Loucy (cell line): ENCODE results near the gene HMGN5.
A peak's percentile ranks its signal among the peaks of the same experiment; 100 is the strongest.

Experiments
- H2AFZ ChIP-seq: fragments of 200-600 bp; sonication (generic); 2 replicates; pipeline ENCODE4 v1.6.0; 2016; ENCODE audit warnings: antibody characterized with exemption, mild to moderate bottlenecking, low read length, moderate library complexity
- H3F3A ChIP-seq: fragments of 200-600 bp; 2 replicates; pipeline ENCODE4 v1.6.0; 2016; ENCODE audit warnings: antibody characterized with exemption, low read depth, mild to moderate bottlenecking
- H3K27me3 ChIP-seq: fragments of 200-600 bp; sonication (generic); 2 replicates; pipeline ENCODE4 v1.6.1; 2014; ENCODE audit warnings: low read length, mild to moderate bottlenecking; ENCODE audit not compliant: insufficient read depth, poor library complexity, severe bottlenecking
- H3K36me3 ChIP-seq: fragments of 200-600 bp; sonication (generic); 2 replicates; pipeline ENCODE4 v1.6.1; 2016; ENCODE audit warnings: low read length; ENCODE audit not compliant: insufficient read depth
- H3K4me1 ChIP-seq: fragments of 200-600 bp; sonication (generic); 2 replicates; pipeline ENCODE4 v1.5.1; 2014; ENCODE audit warnings: low read length, mild to moderate bottlenecking; ENCODE audit not compliant: insufficient read depth, poor library complexity, severe bottlenecking
- H3K4me2 ChIP-seq: fragments of 200-600 bp; sonication (generic); 2 replicates; pipeline ENCODE4 v1.6.0; 2014; ENCODE audit warnings: antibody characterized with exemption, low read length, low read depth, mild to moderate bottlenecking; ENCODE audit not compliant: poor library complexity, severe bottlenecking
- H3K4me3 ChIP-seq: fragments of 200-600 bp; sonication (generic); 2 replicates; pipeline ENCODE4 v1.5.1; 2014; ENCODE audit warnings: low read length, mild to moderate bottlenecking, mixed read lengths; ENCODE audit not compliant: poor library complexity, severe bottlenecking
- H3K79me2 ChIP-seq: fragments of 200-600 bp; sonication (generic); 2 replicates; pipeline ENCODE4 v1.6.1; 2014; ENCODE audit warnings: low read length; ENCODE audit not compliant: insufficient read depth
- H3K9ac ChIP-seq: fragments of 200-600 bp; sonication (generic); 2 replicates; pipeline ENCODE4 v1.6.0; 2014; ENCODE audit warnings: mild to moderate bottlenecking, low read depth, low read length, moderate library complexity; ENCODE audit not compliant: poor library complexity, severe bottlenecking
- H3K9me2 ChIP-seq: fragments of 200-600 bp; sonication (generic); replicated peaks from 2 replicates; pipeline ENCODE4 v1.6.1; 2016; ENCODE audit warnings: low read depth, low read length, mixed read lengths
- H3K9me3 ChIP-seq: fragments of 200-600 bp; sonication (generic); 2 replicates; pipeline ENCODE4 v1.6.1; 2014; ENCODE audit warnings: mild to moderate bottlenecking, antibody characterized with exemption, low read length, low read depth; ENCODE audit not compliant: insufficient read depth
- H4K20me1 ChIP-seq: fragments of 200-600 bp; sonication (generic); 2 replicates; pipeline ENCODE4 v1.6.0; 2014; ENCODE audit warnings: antibody characterized with exemption, low read length, mild to moderate bottlenecking; ENCODE audit not compliant: insufficient read depth, poor library complexity, severe bottlenecking
- CTCF ChIP-seq: fragments of 200-600 bp; sonication (generic); conservative IDR thresholded peaks from 2 replicates; pipeline ENCODE4 v1.5.1; 2014; ENCODE audit warnings: mild to moderate bottlenecking, antibody characterized with exemption, low read length
- EZH2phosphoT487 ChIP-seq: fragments of 200-600 bp; IDR thresholded peaks from 2 replicates; pipeline ENCODE4 v1.6.1; 2018; ENCODE audit warnings: antibody characterized with exemption, mild to moderate bottlenecking, moderate library complexity, borderline replicate concordance

HMGN5 gene

GRCh38 chrX:81215685-81216084 lies 14.0 kb upstream of the HMGN5 start:
- H3K4me2 ChIP-seq, result no peak overlapping the region
- TF ChIP-seq EZH2phosphoT487 (no peak), CTCF (no peak)
- 0 out of 2 replicates have a peak, but pooled peaks cover 9% of the 10 kb centered on the region for H3K79me2 ChIP-seq
- H3K4me3 ChIP-seq, result no peak overlapping the region
- H2AFZ ChIP-seq, result no peak overlapping the region
- H3K4me1 ChIP-seq, result peaks cover 14% of the 10 kb centered on the region
- no peaks in the 10 kb centered on the region for H3K27me3 ChIP-seq
- no peaks in the 10 kb centered on the region for H3K9me3 ChIP-seq
- no peaks in the 10 kb centered on the region for H3F3A ChIP-seq
- H3K9ac ChIP-seq, result no peak overlapping the region
- peaks cover 7% of the 10 kb centered on the region for H4K20me1 ChIP-seq
- H3K36me3 ChIP-seq, result no peaks in the 10 kb centered on the region
- H3K9me2 ChIP-seq, result no peaks in the 10 kb centered on the region

GRCh38 chrX:81208916-81209315 lies 7.2 kb upstream of the HMGN5 start:
- Histone ChIP-seq H4K20me1 (peaks cover 19% of the 10 kb centered on the region), H3K4me3 (no peak overlapping the region), H3K79me2 (peaks cover 55% of the 10 kb centered on the region), H3K36me3 (no peaks in the 10 kb centered on the region), H3K9ac (no peak overlapping the region), H3K4me2 (no peak overlapping the region), H3K27me3 (no peaks in the 10 kb centered on the region), H3K9me2 (no peaks in the 10 kb centered on the region), H3K4me1 (peaks cover 13% of the 10 kb centered on the region), H3F3A (no peaks in the 10 kb centered on the region), H3K9me3 (no peaks in the 10 kb centered on the region), H2AFZ (no peak overlapping the region)
- TF ChIP-seq CTCF (no peak), EZH2phosphoT487 (no peak)

- Histone ChIP-seq H4K20me1 (peaks cover 24% of the 10 kb centered on the region), H2AFZ (no peak overlapping the region), H3K9me2 (no peaks in the 10 kb centered on the region), H3K36me3 (no peaks in the 10 kb centered on the region), H3K9me3 (no peaks in the 10 kb centered on the region), H3K4me2 (peak overlapping the region; percentile 88), H3K4me1 (peaks cover 12% of the 10 kb centered on the region), H3K79me2 (peaks cover 71% of the 10 kb centered on the region), H3F3A (no peaks in the 10 kb centered on the region), H3K27me3 (no peaks in the 10 kb centered on the region), H3K4me3 (peak overlapping the region; percentile 56), H3K9ac (no peak overlapping the region)
- TF ChIP-seq EZH2phosphoT487 (no peak), CTCF (no peak)
These were observed 4.8 kb upstream of the HMGN5 start for GRCh38 chrX:81206476-81206875.
